ENCODE data around the gene THOC6.
A peak's percentile ranks its signal among the peaks of the same experiment; 100 is the strongest.

Gene THOC6

GRCh38 chr16:3017794-3018506 lies 5.9 kb upstream of the THOC6 start, which contains the start of gene CLDN6:
CLDN6 (minus strand) TSS chr16:3018183; CDS start chr16:3016021, 2,162 bp downstream.
- no peak for DNase-seq

GRCh38 chr16:3019594-3020246 lies 4.1 kb upstream of the THOC6 start:
- no peak for DNase-seq

GRCh38 chr16:3020247-3020603 lies 3.6 kb upstream of the THOC6 start, which contains the start of gene TNFRSF12A:
TNFRSF12A (plus strand) TSS chr16:3020368; CDS start chr16:3020398, 30 bp downstream.
- peak; percentile 48 for DNase-seq

- DNase-seq, result peak; percentile 56
These were observed 3.0 kb upstream of the THOC6 start for GRCh38 chr16:3020604-3021448.

- DNase-seq, result peak; percentile 42
These were observed 2.2 kb upstream of the THOC6 start for GRCh38 chr16:3021449-3022207.

GRCh38 chr16:3022208-3022683 lies 1.6 kb upstream of the THOC6 start:
- peak; percentile 76 for DNase-seq

GRCh38 chr16:3022684-3023414 lies 986 bp upstream of the THOC6 start:
- no peak for DNase-seq

- peak; percentile 46 for DNase-seq
These were observed 493 bp upstream of the THOC6 start for GRCh38 chr16:3023415-3023668.

- DNase-seq, result no peak
These were observed 1.5 kb downstream of the THOC6 start for GRCh38 chr16:3025032-3026002.

- no peak for DNase-seq
These were observed 2.2 kb downstream of the THOC6 start for GRCh38 chr16:3026003-3026378.

GRCh38 chr16:3026609-3027488 lies 3.0 kb downstream of the THOC6 start:
- no peak for DNase-seq

GRCh38 chr16:3027489-3027795 lies 3.6 kb downstream of the THOC6 start:
- DNase-seq, result no peak

GRCh38 chr16:3027983-3028715 lies 4.3 kb downstream of the THOC6 start:
- DNase-seq, result no peak

GRCh38 chr16:3028716-3029319 lies 5.0 kb downstream of the THOC6 start:
- DNase-seq, result no peak

GRCh38 chr16:3029491-3030221 lies 5.8 kb downstream of the THOC6 start:
- DNase-seq, result no peak

GRCh38 chr16:3030222-3031212 lies 6.7 kb downstream of the THOC6 start:
- DNase-seq, result no peak

GRCh38 chr16:3032624-3033023 lies 8.8 kb downstream of the THOC6 start:
- DNase-seq, result no peak
